ENCODE data around the gene PDE6D.
"Not testable (repeated sequence)": the region's sequence is repeated elsewhere in the genome, so short reads cannot be mapped to it uniquely, and the experiment has no call there.

Gene PDE6D

DNA sequence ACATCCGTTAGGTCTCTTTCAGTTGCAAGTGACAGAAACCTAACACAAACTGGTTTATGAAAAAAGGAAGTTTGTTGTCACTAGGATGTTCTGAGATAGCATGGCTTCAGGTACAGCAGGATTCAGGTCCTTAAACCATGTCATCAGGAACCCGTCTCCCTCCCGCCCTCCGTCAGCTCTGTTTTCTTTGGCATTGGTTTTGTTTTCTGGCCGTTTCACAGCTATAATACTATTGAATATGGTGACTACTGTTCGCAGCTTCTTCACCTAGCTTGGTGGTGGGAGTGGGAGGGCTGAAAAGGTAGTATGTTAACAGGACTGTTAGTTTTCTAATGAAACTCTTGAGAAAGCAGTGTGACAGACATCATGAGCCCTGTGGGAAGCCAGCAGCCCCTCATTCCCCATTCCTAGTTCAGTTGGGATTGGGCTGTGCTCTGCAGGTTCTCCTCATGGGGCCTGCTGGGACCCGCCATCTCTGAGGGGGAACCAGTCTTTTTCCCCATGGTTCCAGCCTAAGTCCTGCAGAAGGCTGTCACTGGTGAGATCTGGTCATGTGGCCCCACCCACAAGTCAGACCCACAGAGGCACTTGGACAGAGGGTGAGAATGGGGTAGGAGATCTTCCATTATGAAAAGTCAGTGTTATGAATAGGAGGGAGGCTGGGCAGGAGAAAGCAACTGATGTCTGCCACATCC is 60.6 kb downstream of the PDE6D start:
- DNase-seq (ENCODE audit: low read depth): no peak

DNA sequence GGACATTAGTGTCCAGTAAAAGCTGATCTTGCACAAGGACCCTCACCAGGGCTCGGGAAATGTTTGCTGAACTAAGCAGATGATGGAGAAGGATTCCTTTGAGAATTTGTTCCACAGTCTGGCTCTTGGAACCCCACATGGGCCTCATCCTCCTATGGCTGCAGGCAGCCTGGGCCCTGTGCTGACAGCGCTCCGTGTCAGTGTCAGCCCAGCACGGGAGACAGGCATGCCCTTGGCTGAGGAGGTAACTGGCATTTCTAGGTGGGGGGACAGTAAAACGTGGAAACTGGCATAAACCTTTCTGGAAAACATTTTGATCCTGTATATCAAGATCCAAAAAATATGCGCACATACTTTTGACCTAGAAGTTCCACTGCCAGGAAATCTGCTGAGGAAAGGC is 62.3 kb downstream of the PDE6D start:
- DNase-seq (ENCODE audit: low read depth): no peak

DNA sequence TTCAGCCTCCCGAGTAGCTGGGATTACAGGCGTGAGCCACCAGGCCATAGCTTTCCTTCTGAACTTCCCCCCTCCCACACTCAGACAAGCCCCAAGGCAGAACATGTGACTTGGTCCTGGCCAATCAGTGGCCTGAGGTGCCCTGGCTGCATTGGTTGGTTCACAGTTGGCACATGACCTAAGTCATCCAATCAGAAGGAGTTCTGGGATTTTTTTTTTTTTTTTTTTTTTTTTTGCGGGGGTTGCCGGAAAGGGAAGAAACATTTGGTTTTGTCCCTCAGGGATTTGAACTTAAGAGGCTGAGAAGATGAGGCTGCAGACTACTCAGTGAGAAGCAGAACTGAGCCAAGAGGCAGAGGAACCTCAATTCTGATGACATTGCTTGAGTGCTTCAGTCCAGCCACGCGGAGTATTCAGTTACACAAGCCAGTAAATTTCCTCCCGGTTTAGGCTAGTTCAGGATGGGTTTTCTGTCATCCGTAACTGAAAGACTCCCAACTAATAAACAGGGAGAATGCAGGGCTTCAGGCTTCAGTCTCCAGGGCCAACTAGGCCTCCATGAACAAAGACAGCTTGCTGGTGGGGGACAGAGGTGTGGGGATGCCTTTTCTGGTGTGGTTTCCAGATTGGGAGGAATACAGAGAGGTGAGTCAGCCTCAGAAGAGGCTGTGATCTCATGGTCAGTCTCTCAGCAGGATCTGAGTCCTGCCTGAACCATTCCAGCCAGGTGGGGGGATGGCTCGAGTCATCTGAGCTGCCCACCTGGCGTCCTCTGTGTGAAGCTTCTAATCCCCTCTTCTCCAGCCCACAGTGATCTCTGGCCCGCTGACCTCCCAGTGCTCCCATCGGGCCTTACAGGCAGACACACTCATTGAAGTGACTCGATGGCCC is 63.6 kb downstream of the PDE6D start:
- peak; percentile 83 for DNase-seq (ENCODE audit: low read depth)

- DNase-seq (ENCODE audit: low read depth): no peak
These were observed 64.3 kb downstream of the PDE6D start for GRCh38 chr2:231716666-231717280.

DNA sequence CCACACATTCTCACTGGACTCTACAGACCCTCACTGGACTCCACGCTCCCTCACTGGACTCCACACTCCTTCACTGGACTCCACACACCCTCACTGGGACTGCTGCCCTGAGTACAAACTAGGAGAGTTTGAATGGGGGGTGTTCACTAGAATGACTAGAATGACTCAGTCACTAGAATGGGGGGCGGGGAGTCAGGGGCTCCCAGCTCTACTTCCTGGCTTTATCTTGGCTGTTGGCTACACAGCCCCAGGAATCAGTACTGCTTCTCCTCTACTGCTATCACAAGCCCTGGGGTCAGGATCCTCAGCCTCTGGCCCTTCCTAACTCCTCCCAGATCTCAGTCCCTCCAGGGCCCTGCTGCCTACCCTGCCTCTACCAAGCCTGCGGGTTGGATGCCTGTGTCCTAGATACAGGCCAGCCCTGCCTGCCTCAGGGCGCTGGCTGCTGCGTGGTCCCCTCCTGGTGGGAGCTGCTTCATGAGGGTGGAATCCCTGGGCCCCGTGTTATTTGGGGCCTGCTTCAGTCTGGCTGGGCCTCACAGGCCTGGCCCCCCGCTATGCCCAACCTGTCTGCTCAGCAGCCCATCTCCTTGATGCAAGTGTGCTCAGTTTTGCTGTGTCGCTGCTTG is 65.0 kb downstream of the PDE6D start:
- no peak for DNase-seq (ENCODE audit: low read depth)

GRCh38 chr2:231715499-231715837 is 65.6 kb downstream of the PDE6D start:
- DNase-seq (ENCODE audit: low read depth): no peak

DNA sequence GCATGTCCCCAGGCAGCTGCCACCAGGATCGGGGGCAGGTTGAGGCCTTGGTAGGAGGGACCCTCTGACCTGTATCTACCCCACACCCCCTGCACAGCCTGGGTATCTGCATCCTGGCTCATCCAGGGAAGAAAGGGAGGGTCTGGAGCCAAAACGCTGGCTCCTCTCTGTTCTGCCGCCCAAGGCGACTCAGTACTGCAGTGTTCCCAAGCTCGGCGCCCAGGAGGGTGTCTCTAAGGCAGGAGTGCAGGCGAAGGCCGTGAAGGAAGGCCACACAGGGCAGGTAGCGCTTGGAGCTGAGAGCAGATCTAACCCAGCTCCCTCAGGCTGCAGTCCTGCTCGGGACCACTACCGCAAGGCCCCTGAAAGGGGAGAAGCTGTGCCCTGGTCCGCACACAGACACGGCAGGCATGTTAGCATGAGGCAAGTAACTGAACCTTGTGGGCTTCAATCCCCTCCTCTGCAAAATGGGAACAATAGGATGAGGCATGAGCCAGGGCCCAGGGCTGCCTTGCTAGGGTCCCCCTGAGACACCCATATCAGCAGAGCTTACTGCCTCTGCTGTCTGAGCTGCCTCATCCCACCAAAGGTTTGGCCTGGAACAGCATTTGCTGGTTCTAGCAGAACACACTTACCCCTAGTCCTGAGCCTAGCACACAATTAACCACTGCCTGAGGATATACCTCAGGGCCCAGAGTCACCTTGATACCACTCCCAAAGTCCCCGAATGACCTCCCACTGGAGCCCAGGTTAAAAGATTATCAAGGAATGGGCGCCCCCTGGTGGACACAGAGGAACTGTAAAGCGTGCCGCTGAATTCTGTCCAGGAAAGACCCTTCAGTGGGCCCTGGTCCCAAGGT is 66.2 kb downstream of the PDE6D start:
- DNase-seq (ENCODE audit: low read depth): no peak

DNA sequence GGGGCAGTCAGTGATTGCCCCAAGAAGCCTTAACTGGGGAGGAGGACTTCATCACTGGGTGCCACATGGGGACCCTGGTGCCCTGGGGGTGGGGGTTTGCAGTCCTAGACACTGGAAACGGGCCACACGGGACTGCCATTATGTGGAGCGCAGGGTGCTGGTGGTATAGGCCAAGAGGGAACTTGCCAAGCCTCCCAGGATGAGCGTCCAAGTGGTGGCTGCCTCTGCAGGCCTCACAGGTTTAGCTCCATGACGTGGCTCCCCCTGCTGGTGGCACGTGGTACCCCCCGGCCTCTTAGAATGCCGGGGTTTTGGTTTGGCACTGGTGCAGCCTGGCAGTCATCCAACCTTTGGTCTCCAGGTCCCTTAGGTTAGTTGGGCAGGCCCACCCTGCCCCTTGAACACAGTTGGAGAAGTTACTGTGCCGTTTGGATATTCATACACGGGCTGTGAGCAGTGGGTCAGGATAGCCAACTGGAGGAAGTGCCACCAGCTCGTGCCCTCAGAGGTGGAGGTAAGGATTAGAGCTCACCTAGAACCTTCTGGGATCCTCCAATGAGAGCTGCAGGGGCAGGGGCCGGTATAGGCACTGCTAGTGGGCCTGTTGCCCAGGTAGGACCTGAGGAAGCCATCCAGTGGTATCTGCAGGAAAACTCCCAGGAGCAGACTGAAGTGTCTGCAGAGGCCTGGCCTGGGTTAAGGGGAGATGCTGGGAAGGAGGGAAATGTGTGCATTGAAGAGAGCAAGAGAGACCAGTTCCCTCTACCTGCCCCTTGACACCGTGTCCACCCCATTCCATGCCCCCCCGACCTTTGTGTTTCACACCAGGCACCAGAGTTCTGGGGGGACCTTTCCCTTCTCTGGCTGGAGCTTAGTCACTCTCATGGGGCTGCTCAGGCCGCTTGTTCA is 67.1 kb downstream of the PDE6D start:
- DNase-seq (ENCODE audit: low read depth): peak; percentile 81

- DNase-seq (ENCODE audit: low read depth): not testable (repeated sequence)
These were observed 67.7 kb downstream of the PDE6D start for GRCh38 chr2:231713406-231713729.

- DNase-seq (ENCODE audit: low read depth): not testable (repeated sequence)
These were observed 68.5 kb downstream of the PDE6D start for GRCh38 chr2:231712451-231713021.

- DNase-seq (ENCODE audit: low read depth): no peak
These were observed 69.2 kb downstream of the PDE6D start for GRCh38 chr2:231711677-231712450.

DNA sequence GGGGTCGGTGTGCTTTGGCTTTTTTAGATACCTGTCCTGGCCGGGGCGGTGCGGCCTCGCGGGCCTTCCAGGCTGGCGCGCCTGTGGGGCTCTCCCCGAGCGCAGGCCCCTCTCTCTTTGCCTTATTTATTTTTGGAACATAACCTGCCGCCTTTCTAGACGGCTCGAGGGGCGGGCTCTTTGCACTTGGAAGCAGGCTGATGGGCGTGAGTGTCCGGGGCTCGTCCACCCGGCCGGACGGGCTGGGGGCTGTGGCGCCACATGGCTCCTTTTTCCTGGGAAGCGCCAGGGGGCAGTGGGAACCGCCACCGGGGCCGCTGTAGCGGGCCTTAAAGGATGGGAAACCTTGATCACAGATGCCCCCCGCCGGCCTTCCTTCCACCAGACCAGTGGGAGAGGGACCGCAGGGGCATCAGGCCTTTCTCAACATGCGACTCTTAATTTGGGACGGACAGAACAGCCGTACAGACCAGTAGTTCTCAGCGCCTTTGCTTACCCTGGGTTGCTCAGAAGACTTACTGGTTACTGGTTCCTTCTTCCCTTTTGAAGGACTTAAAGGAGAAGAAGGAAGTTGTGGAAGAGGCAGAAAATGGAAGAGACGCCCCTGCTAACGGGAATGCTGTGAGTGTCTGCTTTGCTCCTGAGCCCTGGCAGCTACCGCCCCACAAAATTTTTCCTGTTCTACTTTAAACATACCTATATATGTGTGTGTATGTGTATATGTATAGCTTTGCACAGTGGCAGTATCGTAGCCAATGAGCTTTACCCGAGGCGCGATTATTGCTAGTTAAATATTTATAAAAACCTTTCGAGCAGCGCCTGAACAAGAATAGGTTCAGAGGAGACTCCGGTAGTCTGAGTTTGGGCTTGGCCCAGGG is 70.0 kb downstream of the PDE6D start:
- DNase-seq (ENCODE audit: low read depth): no peak

GRCh38 chr2:231709981-231710798 is 70.9 kb downstream of the PDE6D start:
- DNase-seq (ENCODE audit: low read depth): peak; percentile 75

GRCh38 chr2:231709636-231709980 is 71.5 kb downstream of the PDE6D start:
- no peak for DNase-seq (ENCODE audit: low read depth)

GRCh38 chr2:231708773-231709635 is 72.1 kb downstream of the PDE6D start:
- DNase-seq (ENCODE audit: low read depth): no peak

DNA sequence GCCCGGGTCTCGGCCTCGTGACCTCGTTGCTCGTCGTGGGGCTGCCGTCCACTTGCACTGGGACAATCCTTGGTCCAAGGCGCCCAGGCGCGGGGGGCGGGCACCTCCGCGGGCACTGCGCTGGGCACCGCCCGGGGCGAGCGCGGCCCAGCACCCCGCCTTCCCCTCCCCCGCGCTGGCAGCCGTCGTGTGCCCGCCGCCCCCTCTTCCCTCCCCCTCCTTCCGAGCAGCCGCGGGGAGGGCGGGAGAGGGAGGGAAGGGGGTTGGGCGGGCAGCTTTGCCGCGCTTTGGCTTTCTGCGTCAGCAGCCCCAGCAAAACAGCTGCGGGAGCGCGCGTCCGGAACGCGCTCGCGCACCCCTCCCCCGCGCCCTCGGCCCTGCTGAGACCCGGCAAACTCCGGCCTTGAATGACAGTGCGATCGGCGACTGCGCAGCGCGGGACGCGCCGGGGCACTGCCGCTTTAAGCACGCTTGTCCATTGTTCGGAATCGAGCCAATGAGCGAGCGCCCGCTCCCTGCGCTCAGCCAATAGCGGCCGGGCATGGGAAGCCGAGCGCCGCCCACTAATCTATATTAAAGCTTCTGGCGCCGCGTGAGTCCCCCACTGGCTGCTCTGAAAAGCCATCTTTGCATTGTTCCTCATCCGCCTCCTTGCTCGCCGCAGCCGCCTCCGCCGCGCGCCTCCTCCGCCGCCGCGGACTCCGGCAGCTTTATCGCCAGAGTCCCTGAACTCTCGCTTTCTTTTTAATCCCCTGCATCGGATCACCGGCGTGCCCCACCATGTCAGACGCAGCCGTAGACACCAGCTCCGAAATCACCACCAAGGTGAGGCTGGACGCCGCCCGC is 72.9 kb downstream of the PDE6D start, which contains the start of gene PTMA:
TSS of gene PTMA (plus strand) at position 599 of the 846 bp plus-strand sequence. CDS start at position 781, 182 bp downstream.
- DNase-seq (ENCODE audit: low read depth): peak; percentile 100

Data from amniotic epithelial cell (primary cell).